GM18526 (cell line): Measurements from ENCODE around the gene FBRSL1.

Source experiments
- POLR2A ChIP-seq: IDR thresholded peaks from 3 replicates; pipeline ENCODE4 v1.6.1; 2011; ENCODE audit not compliant: insufficient read length; ENCODE audit errors: extremely low read depth

Gene FBRSL1

GRCh38 chr12:132451172-132451835 is 38.6 kb upstream of the FBRSL1 start:
- no peak for TF ChIP-seq POLR2A

DNA sequence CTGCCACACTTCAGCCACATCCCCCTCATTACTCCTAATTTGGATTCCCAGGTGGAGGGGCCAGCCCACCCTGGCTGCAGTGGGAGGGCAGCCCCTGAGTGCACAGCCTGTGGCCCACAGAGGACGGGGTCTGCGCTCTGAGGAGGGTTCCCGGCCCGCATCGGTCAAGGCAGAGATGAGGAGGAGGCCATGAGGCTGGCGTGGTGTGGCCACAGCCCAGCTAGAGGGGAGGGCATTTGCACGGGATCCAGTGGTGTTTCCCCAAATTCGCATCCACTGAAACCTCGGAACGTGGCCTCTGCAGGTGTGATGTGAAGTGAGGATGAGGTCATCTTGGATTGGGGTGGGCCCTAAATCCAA is 38.1 kb upstream of the FBRSL1 start:
- no peak for TF ChIP-seq POLR2A

DNA sequence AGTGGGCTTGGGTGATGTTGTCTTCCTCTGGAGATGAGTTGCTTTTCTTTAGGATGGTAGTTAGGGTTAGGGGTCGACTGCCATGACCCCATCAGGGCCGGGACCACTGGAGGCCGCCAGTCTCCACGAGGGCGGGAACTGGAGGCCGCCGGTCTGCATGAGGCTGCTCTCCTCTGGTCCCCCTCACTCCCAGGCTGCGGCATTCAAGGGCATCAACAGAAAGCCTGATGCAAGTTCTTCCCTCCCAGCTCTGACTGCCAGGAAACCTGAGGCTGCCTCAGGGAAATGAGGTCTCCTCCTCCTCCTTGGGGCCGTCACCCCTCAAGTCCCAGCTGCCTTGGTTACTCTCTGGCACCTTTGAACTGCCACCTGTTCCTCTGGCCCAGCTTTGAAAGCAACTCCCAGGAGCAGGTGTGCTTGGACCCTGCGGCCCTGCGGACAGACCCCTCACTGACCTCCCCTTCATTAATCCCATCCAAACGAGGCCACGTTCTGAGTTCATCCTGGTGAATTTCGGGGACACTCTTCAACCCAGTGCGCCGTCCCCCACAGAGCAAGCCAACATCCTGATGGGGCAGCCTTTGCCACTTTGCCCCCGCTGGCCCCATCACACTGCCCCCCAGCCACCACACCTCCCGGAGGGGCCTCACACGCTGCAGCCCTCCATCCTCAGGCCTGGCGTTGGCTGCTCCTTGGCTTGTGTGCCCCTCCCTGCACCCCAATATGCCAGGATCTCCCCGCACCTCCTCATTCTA is 37.2 kb upstream of the FBRSL1 start:
- no peak for TF ChIP-seq POLR2A

GRCh38 chr12:132453361-132454192 is 36.4 kb upstream of the FBRSL1 start:
- TF ChIP-seq POLR2A = no peak

GRCh38 chr12:132454193-132454932 is 35.6 kb upstream of the FBRSL1 start:
- TF ChIP-seq POLR2A = no peak

- no peak for TF ChIP-seq POLR2A
These were observed 35.0 kb upstream of the FBRSL1 start for GRCh38 chr12:132454933-132455418.

DNA sequence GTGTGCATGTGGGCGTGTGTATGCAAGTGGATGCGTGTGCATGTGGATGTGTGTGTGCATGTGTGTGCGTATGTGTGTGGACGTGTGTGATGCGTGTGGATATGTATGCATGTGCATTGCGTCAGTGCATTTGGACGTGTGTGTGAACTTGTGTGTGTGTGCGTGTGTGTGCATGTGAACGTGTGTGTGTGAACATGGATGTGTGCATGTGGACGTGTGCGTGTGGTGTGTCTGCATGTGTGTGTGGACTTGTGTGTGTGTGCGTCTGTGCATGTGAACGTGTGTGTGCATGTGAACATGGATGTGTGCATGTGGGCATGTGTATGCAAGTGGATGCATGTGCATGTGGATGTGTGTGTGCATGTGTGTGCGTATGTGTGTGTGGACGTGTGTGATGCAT is 34.4 kb upstream of the FBRSL1 start:
- TF ChIP-seq POLR2A = no peak

GRCh38 chr12:132456186-132456943 is 33.6 kb upstream of the FBRSL1 start:
- TF ChIP-seq POLR2A = no peak

GRCh38 chr12:132456944-132457495 is 32.9 kb upstream of the FBRSL1 start:
- no peak for TF ChIP-seq POLR2A

DNA sequence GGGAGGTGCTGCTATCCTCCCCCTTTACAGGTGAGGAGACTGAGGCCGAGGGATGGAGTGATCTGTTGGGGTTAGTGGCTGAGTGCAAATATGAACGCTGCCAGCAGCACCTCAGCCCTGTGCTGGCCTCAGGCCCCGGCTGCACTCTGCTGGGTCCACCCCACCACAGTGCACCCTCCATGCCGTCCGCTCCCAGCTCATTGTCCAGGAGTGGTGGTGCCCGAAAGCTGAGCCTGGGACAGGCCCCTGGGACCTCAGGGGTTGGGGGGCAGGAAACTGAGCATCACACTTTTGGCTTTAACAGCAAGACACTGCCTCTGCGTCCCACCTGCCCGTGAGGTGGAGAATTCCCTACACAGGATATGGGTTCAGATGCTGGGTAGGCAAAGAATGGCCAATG is 31.5 kb upstream of the FBRSL1 start:
- TF ChIP-seq POLR2A = no peak

DNA sequence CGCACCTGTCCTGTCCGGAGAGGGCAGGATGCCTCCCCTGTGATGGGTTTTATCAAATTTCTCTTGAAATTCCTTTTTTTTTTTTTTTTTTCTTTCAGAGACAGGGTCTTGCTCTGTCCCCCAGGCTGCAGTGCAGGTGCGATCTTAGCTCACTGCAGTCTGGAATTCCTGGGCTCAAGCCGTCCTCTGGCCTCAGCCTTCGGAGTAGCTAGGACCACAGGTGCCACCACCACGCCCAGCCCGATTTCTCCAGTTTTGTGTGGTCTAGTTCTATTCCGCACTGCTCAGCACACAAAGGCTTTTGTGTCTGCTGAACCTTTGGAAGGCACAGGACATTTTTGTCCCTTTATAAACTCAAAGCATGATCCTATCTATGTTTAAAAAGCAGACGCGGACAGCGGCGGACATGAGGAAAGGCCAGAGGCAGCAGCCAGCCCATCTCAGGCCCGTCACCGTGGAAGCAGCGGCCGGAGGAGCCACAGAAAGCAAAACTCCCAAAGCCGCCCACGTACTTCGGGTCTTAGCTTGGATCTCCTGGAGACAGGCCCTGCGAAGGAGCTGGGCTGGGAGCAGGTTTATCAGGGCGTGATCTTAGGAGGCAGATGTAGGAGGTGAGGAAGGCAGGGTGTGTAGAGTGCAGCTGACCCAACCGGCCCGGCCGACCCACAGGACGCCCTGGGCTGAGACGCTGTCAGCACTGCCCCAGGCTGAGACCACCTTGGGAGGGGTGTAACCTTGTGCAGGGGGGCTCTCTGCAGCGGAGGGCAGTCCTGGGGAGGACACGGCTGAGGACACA is 30.9 kb upstream of the FBRSL1 start:
- no peak for TF ChIP-seq POLR2A

DNA sequence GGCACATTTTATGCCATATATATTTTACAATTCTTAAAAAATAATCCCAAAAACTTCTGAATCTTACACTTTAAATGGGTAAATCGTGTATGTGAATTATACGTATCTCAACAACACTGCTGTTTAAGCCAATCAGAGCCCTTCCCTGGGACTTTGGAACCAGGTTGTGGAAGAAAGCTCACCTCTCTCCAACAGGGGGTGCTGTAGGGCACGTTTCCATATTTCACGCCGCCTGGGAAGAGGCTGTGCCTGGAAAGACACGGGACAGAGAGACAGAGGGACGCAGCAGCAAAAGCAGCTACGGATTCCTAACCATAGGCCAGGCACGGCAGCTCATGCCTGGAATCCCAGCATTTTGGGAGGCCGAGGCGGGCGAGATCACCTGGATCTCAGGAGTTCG is 29.4 kb upstream of the FBRSL1 start:
- TF ChIP-seq POLR2A = no peak

GRCh38 chr12:132461526-132461925 is 28.4 kb upstream of the FBRSL1 start:
- no peak for TF ChIP-seq POLR2A

- TF ChIP-seq POLR2A = no peak
These were observed 27.2 kb upstream of the FBRSL1 start for GRCh38 chr12:132462788-132463187.

GRCh38 chr12:132464820-132465219 is 25.1 kb upstream of the FBRSL1 start:
- no peak for TF ChIP-seq POLR2A
